SK-N-SH treated with all-trans-retinoic acid at 6 μM for 48 hours (cell line): Measurements from ENCODE around the gene TACR1.

ENCODE experiments used
- CREB5 ChIP-seq: fragments of 250-450 bp; sonication (Bioruptor Pico); IDR thresholded peaks from 2 replicates; pipeline ENCODE4 v1.5.1; 2020; ENCODE audit warnings: low read depth, mild to moderate bottlenecking, moderate library complexity
- ESRRG ChIP-seq: fragments of 250-450 bp; sonication (Bioruptor Pico); IDR thresholded peaks from 2 replicates; pipeline ENCODE4 v1.6.1; 2021; ENCODE audit warnings: mild to moderate bottlenecking
- OSR1 ChIP-seq: fragments of 250-450 bp; sonication (Bioruptor Pico); IDR thresholded peaks from 2 replicates; pipeline ENCODE4 v1.8.0; 2022; ENCODE audit warnings: moderate library complexity, mild to moderate bottlenecking, inconsistent platforms
- PATZ1 ChIP-seq: fragments of 250-450 bp; sonication (Bioruptor Pico); IDR thresholded peaks from 2 replicates; pipeline ENCODE4 v1.8.0; 2020; ENCODE audit warnings: mild to moderate bottlenecking, moderate library complexity, borderline replicate concordance
- RARB ChIP-seq: fragments of 250-450 bp; sonication (Bioruptor Pico); IDR thresholded peaks from 2 replicates; pipeline ENCODE4 v1.8.0; 2021; ENCODE audit warnings: mild to moderate bottlenecking, moderate library complexity
- ZC3H10 ChIP-seq: fragments of 250-450 bp; sonication (Bioruptor Pico); IDR thresholded peaks from 2 replicates; pipeline ENCODE4 v1.5.1; 2021; ENCODE audit warnings: mild to moderate bottlenecking, moderate library complexity
- ZFP3 ChIP-seq: fragments of 250-450 bp; sonication (Bioruptor Pico); IDR thresholded peaks from 2 replicates; pipeline ENCODE4 v1.5.0; 2020; ENCODE audit warnings: mild to moderate bottlenecking, moderate library complexity
- ZFP30 ChIP-seq: fragments of 450-650 bp; formaldehyde crosslinking; IDR thresholded peaks from 2 replicates; pipeline ENCODE4 v1.5.0; 2022; ENCODE audit warnings: mild to moderate bottlenecking, moderate library complexity
- ZNF565 ChIP-seq: fragments of 450-650 bp; formaldehyde crosslinking; conservative IDR thresholded peaks from 2 replicates; pipeline ENCODE4 v1.5.0; 2020; ENCODE audit warnings: low read depth, mild to moderate bottlenecking, moderate library complexity
- ZNF8 ChIP-seq: fragments of 450-650 bp; formaldehyde crosslinking; IDR thresholded peaks from 2 replicates; pipeline ENCODE4 v1.5.0; 2020; ENCODE audit warnings: mild to moderate bottlenecking, moderate library complexity
- TF ChIP-seq, protein P1 (sequence below): fragments of 250-450 bp; sonication (Bioruptor Pico); IDR thresholded peaks from 2 replicates; pipeline ENCODE4 v1.8.0; 2021; ENCODE audit warnings: low read depth, mild to moderate bottlenecking, moderate library complexity, borderline replicate concordance

GRCh38 chr2:75208738-75209137, 9.4 kb upstream of the TACR1 start:
- TF ChIP-seq RARB, result no peak
- TF ChIP-seq ZNF565, result no peak
- TF ChIP-seq, protein P1, sequence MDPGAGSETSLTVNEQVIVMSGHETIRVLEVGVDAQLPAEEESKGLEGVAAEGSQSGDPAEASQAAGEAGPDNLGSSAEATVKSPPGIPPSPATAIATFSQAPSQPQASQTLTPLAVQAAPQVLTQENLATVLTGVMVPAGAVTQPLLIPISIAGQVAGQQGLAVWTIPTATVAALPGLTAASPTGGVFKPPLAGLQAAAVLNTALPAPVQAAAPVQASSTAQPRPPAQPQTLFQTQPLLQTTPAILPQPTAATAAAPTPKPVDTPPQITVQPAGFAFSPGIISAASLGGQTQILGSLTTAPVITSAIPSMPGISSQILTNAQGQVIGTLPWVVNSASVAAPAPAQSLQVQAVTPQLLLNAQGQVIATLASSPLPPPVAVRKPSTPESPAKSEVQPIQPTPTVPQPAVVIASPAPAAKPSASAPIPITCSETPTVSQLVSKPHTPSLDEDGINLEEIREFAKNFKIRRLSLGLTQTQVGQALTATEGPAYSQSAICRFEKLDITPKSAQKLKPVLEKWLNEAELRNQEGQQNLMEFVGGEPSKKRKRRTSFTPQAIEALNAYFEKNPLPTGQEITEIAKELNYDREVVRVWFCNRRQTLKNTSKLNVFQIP (CRISPR knock-in tag), result no peak
- TF ChIP-seq ZFP3 (CRISPR knock-in tag), result no peak
- no peak for TF ChIP-seq PATZ1
- no peak for TF ChIP-seq OSR1
- no peak for TF ChIP-seq ZNF8
- TF ChIP-seq CREB5 (CRISPR knock-in tag), result no peak
- no peak for TF ChIP-seq ESRRG (CRISPR knock-in tag)
- TF ChIP-seq ZFP30 (CRISPR knock-in tag), result no peak
- no peak for TF ChIP-seq ZC3H10 (CRISPR knock-in tag)
